ENCODE measurements around the gene FBXO41. TPM values are rescaled to one million over a fixed set of nuclear protein-coding genes. Genes with fewer than 3 reads are reported as not detected.
A peak's percentile ranks its signal among the peaks of the same experiment; 100 is the strongest.

The FBXO41 gene
- total and polyA plus RNA-seq, 9 of the 15 experiments (the other 6 are each of a cell fraction or from before 2014, with no cell fraction given): 0.21 to 8.2 (median 3.5) TPM

DNA sequence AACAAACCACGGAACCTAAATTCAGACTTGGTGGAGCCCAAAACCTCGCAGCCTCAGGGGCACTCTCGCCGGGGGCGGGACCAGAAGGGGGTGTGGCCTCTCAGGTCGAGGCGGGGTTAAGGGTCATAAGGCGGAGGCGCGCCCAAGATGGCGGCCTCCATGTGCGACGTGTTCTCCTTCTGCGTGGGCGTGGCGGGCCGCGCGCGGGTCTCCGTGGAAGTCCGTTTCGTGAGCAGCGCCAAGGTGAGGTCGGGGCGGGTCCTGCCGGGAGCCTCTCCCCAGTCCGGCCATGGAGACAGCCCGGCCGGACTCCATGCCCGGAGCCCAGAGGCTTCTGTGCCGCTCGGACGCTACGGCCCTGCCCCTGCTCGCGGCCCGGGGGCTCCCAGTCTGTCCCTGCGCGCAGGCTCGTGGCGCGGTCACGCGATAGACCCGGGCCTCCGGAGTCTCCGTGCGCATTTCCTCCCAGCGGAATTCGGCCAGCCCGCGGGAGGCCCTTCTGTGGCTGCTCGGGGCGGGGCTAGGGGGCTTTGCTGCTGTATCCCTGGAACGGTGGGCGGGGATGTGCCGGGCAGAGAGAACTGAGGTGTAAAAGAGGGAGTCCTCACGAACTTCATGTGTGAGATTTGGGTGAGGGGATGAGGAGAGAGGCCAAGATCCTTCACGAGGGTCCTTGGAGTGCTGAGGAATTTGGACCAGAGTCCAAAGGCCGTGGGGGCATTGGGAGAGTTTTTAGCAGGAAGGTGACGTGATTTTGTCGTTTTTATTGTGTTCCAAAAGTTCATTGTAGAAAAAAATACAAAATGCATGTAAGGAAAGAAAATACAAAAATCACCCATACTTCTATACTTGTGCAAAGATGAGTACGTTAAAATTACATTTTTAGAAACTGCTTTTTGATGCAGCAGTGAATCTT lies 69.9 kb downstream of the FBXO41 start, which contains the start of gene SMYD5 (continued):
- no peak; the same call in 1 of the 2 replicates for TF ChIP-seq ZNF766 (CRISPR knock-in tag; conservative IDR thresholded peaks at IDR 0.05)
- TF ChIP-seq PHF21A (IDR thresholded peaks at IDR 0.05; ENCODE audit: borderline replicate concordance, low read depth): no peak
- TF ChIP-seq BRD9 (IDR thresholded peaks at IDR 0.05; ENCODE audit: low read depth, partially characterized antibody): no peak
- 0 out of 2 replicates have a peak, but pooled peaks have one; percentile 34 for TF ChIP-seq ZBED1 (IDR thresholded peaks at IDR 0.05)
- TF ChIP-seq GTF2F1 (IDR thresholded peaks at IDR 0.05; ENCODE audit: low read depth, low read length): no peak
- TF ChIP-seq HDGF (IDR thresholded peaks at IDR 0.05): no peak
- TF ChIP-seq NELFE (IDR thresholded peaks at IDR 0.05; ENCODE audit: insufficient read depth, insufficient read length): no peak
- peak; percentile 99 for TF ChIP-seq EGR1 (conservative IDR thresholded peaks at IDR 0.05)
- no peak for TF ChIP-seq RAD21 (CRISPR knock-in tag; conservative IDR thresholded peaks at IDR 0.05 in 1 of 2, IDR thresholded peaks at IDR 0.05 in 1 of 2)
- no peak for TF ChIP-seq HNRNPK (IDR thresholded peaks at IDR 0.05; ENCODE audit: low read depth, low read length, poor library complexity, severe bottlenecking)
- peak; percentile 51 for TF ChIP-seq C11orf30 (IDR thresholded peaks at IDR 0.05; ENCODE audit: low read depth)
- TF ChIP-seq POLR2A (conservative IDR thresholded peaks at IDR 0.05): peak; percentile 84
- TF ChIP-seq, protein P1, sequence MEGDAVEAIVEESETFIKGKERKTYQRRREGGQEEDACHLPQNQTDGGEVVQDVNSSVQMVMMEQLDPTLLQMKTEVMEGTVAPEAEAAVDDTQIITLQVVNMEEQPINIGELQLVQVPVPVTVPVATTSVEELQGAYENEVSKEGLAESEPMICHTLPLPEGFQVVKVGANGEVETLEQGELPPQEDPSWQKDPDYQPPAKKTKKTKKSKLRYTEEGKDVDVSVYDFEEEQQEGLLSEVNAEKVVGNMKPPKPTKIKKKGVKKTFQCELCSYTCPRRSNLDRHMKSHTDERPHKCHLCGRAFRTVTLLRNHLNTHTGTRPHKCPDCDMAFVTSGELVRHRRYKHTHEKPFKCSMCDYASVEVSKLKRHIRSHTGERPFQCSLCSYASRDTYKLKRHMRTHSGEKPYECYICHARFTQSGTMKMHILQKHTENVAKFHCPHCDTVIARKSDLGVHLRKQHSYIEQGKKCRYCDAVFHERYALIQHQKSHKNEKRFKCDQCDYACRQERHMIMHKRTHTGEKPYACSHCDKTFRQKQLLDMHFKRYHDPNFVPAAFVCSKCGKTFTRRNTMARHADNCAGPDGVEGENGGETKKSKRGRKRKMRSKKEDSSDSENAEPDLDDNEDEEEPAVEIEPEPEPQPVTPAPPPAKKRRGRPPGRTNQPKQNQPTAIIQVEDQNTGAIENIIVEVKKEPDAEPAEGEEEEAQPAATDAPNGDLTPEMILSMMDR (IDR thresholded peaks at IDR 0.05 in 2 of 3, conservative IDR thresholded peaks at IDR 0.05 in 1 of 3; ENCODE audit: insufficient read depth in 2 of 3, low read depth in 1 of 3, low read length in 3 of 3): no peak
- TF ChIP-seq, protein P2, sequence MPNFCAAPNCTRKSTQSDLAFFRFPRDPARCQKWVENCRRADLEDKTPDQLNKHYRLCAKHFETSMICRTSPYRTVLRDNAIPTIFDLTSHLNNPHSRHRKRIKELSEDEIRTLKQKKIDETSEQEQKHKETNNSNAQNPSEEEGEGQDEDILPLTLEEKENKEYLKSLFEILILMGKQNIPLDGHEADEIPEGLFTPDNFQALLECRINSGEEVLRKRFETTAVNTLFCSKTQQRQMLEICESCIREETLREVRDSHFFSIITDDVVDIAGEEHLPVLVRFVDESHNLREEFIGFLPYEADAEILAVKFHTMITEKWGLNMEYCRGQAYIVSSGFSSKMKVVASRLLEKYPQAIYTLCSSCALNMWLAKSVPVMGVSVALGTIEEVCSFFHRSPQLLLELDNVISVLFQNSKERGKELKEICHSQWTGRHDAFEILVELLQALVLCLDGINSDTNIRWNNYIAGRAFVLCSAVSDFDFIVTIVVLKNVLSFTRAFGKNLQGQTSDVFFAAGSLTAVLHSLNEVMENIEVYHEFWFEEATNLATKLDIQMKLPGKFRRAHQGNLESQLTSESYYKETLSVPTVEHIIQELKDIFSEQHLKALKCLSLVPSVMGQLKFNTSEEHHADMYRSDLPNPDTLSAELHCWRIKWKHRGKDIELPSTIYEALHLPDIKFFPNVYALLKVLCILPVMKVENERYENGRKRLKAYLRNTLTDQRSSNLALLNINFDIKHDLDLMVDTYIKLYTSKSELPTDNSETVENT (CRISPR knock-in tag; IDR thresholded peaks at IDR 0.05): 0 out of 2 replicates have a peak, but pooled peaks have one; percentile 44
- peak; percentile 43; the same call in 1 of the 2 replicates for TF ChIP-seq GTF2E2 (tag; IDR thresholded peaks at IDR 0.05)
- TF ChIP-seq, protein P3, sequence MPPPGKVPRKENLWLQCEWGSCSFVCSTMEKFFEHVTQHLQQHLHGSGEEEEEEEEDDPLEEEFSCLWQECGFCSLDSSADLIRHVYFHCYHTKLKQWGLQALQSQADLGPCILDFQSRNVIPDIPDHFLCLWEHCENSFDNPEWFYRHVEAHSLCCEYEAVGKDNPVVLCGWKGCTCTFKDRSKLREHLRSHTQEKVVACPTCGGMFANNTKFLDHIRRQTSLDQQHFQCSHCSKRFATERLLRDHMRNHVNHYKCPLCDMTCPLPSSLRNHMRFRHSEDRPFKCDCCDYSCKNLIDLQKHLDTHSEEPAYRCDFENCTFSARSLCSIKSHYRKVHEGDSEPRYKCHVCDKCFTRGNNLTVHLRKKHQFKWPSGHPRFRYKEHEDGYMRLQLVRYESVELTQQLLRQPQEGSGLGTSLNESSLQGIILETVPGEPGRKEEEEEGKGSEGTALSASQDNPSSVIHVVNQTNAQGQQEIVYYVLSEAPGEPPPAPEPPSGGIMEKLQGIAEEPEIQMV (tag; conservative IDR thresholded peaks at IDR 0.05; ENCODE audit: low read depth): no peak
- TF ChIP-seq RBM39 (optimal IDR thresholded peaks at IDR 0.05; ENCODE audit: low read depth, low read length): no peak
- TF ChIP-seq, protein P4, sequence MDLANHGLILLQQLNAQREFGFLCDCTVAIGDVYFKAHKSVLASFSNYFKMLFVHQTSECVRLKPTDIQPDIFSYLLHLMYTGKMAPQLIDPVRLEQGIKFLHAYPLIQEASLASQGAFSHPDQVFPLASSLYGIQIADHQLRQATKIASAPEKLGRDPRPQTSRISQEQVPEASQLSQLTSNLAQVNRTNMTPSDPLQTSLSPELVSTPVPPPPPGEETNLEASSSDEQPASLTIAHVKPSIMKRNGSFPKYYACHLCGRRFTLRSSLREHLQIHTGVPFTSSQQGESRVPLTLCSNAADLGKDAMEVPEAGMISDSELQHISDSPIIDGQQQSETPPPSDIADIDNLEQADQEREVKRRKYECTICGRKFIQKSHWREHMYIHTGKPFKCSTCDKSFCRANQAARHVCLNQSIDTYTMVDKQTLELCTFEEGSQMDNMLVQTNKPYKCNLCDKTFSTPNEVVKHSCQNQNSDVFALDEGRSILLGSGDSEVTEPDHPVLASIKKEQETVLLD (IDR thresholded peaks at IDR 0.05): peak; percentile 8; the same call in 1 of the 2 replicates
- no peak for TF ChIP-seq SMARCE1 (IDR thresholded peaks at IDR 0.05)
- no peak for TF ChIP-seq ZFP36 (IDR thresholded peaks at IDR 0.05; ENCODE audit: low read depth, low read length, partially characterized antibody)
